Vagina (tissue), 2 donors: ENCODE results near the gene CPN2.

Experiments used
- POLR2AphosphoS5 ChIP-seq, 2 donors: sonication (generic); formaldehyde crosslinking; IDR thresholded peaks; one replicate each; pipeline ENCODE4 v1.9.0; 2017; ENCODE audit warnings: antibody characterized with exemption in 2 of 2, mild to moderate bottlenecking in 2 of 2, low read depth in 1 of 2; ENCODE audit not compliant: insufficient read depth in 1 of 2
- TF ChIP-seq, protein P1 (sequence below), 3 experiments: fragments of 450-650 bp in 2 of 3; fragments of 200-600 bp in 1 of 3; sonication (generic) in 1 of 3; IDR thresholded peaks; one replicate each; pipeline ENCODE4 v1.5.1; 2017 to 2019; ENCODE audit warnings: antibody characterized with exemption in 3 of 3, mild to moderate bottlenecking in 2 of 3, moderate library complexity in 2 of 3

- TF ChIP-seq, protein P1, sequence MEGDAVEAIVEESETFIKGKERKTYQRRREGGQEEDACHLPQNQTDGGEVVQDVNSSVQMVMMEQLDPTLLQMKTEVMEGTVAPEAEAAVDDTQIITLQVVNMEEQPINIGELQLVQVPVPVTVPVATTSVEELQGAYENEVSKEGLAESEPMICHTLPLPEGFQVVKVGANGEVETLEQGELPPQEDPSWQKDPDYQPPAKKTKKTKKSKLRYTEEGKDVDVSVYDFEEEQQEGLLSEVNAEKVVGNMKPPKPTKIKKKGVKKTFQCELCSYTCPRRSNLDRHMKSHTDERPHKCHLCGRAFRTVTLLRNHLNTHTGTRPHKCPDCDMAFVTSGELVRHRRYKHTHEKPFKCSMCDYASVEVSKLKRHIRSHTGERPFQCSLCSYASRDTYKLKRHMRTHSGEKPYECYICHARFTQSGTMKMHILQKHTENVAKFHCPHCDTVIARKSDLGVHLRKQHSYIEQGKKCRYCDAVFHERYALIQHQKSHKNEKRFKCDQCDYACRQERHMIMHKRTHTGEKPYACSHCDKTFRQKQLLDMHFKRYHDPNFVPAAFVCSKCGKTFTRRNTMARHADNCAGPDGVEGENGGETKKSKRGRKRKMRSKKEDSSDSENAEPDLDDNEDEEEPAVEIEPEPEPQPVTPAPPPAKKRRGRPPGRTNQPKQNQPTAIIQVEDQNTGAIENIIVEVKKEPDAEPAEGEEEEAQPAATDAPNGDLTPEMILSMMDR (IDR thresholded peaks at IDR 0.05): no peak
- no peak for TF ChIP-seq POLR2AphosphoS5 (IDR thresholded peaks at IDR 0.05; ENCODE audit: insufficient read depth in 1 of 2, low read depth in 1 of 2)
Observed at GRCh38 chr3:194337965-194338753, 13.0 kb downstream of the CPN2 start.
